A673 (cell line): ENCODE measurements around the gene RPN1. TPM values are rescaled to one million over a fixed set of nuclear protein-coding genes. Genes with fewer than 3 reads are reported as not detected.

Experiments used
- BruUV-seq: library from RNA; stranded (reverse); fragments of 400-500 nt; replicated peaks from 2 replicates; lab custom pipeline; 2021; lab: Mats Ljungman, UMichigan
- CTCF ChIA-PET: fragments of 300-600 bp; sonication (Branson Sonifier 250); formaldehyde crosslinking; loops from one replicate; lab custom pipeline; 2022; ENCODE audit warnings: antibody characterized with exemption; lab: Charles Lee
- POLR2A ChIA-PET: fragments of 300-600 bp; sonication (Branson Sonifier 250); formaldehyde crosslinking; loops from one replicate; lab custom pipeline; 2022; ENCODE audit warnings: antibody characterized with exemption; ENCODE audit not compliant: low non-redundant PET; lab: Charles Lee
- DNase-seq: peaks from one replicate; pipeline ENCODE4 v3.0.0-alpha.2; 2015; ENCODE audit warnings: low spot score
- H3K27ac ChIP-seq: fragments of 200-600 bp; sonication (generic); 2 replicates; pipeline ENCODE4 v1.5.1; 2016; ENCODE audit warnings: mixed run types, low read depth, mild to moderate bottlenecking, mixed read lengths, antibody characterized with exemption, low read length; ENCODE audit not compliant: poor library complexity, severe bottlenecking
- H3K27me3 ChIP-seq: fragments of 200-600 bp; sonication (generic); replicated peaks from 2 replicates; pipeline ENCODE4 v1.6.1; 2017; ENCODE audit warnings: mixed run types, low read depth, mild to moderate bottlenecking, mixed read lengths, antibody characterized with exemption, low read length; ENCODE audit not compliant: insufficient read depth, poor library complexity
- H3K36me3 ChIP-seq: fragments of 200-600 bp; sonication (generic); 2 replicates; pipeline ENCODE4 v1.6.1; 2016; ENCODE audit warnings: mixed run types, mild to moderate bottlenecking, mixed read lengths, antibody characterized with exemption, low read length; ENCODE audit not compliant: insufficient read depth, poor library complexity, severe bottlenecking
- H3K4me1 ChIP-seq: fragments of 200-600 bp; sonication (generic); 2 replicates; pipeline ENCODE4 v1.6.1; 2017; ENCODE audit warnings: mixed run types, mild to moderate bottlenecking, mixed read lengths, antibody characterized with exemption, low read length; ENCODE audit not compliant: insufficient read depth, poor library complexity, severe bottlenecking
- H3K4me3 ChIP-seq: fragments of 200-600 bp; sonication (generic); 2 replicates; pipeline ENCODE4 v1.5.1; 2016; ENCODE audit warnings: low read depth, mixed run types, mild to moderate bottlenecking, mixed read lengths, low read length; ENCODE audit not compliant: poor library complexity, severe bottlenecking
- H3K9me3 ChIP-seq: fragments of 200-600 bp; sonication (generic); 2 replicates; pipeline ENCODE4 v1.6.1; 2016; ENCODE audit warnings: mixed run types, low read depth, mild to moderate bottlenecking, mixed read lengths, antibody characterized with exemption, low read length; ENCODE audit not compliant: poor library complexity, severe bottlenecking
- EZH2 ChIP-seq: fragments of 200-600 bp; sonication (generic); IDR thresholded peaks from 2 replicates; pipeline ENCODE4 v1.6.1; 2017; ENCODE audit warnings: borderline replicate concordance, low read depth, mild to moderate bottlenecking, mixed read lengths, antibody characterized with exemption, low read length; ENCODE audit not compliant: poor library complexity, severe bottlenecking
- intact Hi-C: fragments of 100-400 bp; cut with micrococcal nuclease; formaldehyde crosslinking; loops from one replicate; pipeline ENCODE4 v1.10.0; 2022; ENCODE audit not compliant: unreplicated experiment
- total RNA-seq: library from RNA; stranded (reverse); gene quantifications from 2 replicates; pipeline ENCODE4 v1.2.3, GENCODE V29; 2021
- TF ChIP-seq, protein P1 (sequence below): fragments of 300-800, 200-600 bp; sonication (generic); conservative IDR thresholded peaks from 2 replicates; pipeline ENCODE4 v1.5.1; 2017; ENCODE audit warnings: low read depth, mild to moderate bottlenecking, antibody characterized with exemption, low read length, moderate library complexity, mixed read lengths

The RPN1 gene
- total RNA-seq, 1 experiment from 2014 or later: 254 TPM

DNA sequence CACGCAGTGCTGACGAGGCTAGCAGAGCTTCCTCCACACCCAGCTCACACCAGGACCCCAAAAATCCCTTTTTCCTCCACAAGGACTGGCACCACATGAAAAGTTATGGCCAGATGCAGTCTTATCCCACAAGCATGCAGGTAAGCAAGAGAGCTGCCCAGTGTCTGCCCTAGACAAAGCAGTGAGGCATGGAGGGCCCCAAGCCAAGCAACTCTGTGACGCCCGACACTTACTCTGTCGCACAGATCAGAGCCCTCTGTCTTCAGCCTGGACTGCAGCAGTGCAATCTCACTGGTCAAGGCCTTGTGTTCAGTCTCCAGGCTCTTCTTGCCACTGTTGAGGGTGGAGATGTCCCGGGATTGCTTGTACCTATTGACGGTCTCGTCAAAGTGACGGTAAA is 28.7 kb downstream of the RPN1 start:
- Histone ChIP-seq H3K27ac (no peak overlapping the region), H3K36me3 (peaks cover 78% of the 10 kb centered on the region), H3K4me3 (no peak overlapping the region), H3K27me3 (no peaks in the 10 kb centered on the region), H3K4me1 (no peaks in the 10 kb centered on the region), H3K9me3 (no peaks in the 10 kb centered on the region)
- BruUV-seq: no TSS peak
- intact Hi-C loops: no loop called here
- ChIA-PET CTCF (no interaction called here), POLR2A (interaction anchor here (0.5 kb wide), 1 partner anchor 136 kb away, joined by 4 read pairs; no protein-coding TSS in a partner anchor)
- no peak for TF ChIP-seq EZH2
- TF ChIP-seq, protein P1, sequence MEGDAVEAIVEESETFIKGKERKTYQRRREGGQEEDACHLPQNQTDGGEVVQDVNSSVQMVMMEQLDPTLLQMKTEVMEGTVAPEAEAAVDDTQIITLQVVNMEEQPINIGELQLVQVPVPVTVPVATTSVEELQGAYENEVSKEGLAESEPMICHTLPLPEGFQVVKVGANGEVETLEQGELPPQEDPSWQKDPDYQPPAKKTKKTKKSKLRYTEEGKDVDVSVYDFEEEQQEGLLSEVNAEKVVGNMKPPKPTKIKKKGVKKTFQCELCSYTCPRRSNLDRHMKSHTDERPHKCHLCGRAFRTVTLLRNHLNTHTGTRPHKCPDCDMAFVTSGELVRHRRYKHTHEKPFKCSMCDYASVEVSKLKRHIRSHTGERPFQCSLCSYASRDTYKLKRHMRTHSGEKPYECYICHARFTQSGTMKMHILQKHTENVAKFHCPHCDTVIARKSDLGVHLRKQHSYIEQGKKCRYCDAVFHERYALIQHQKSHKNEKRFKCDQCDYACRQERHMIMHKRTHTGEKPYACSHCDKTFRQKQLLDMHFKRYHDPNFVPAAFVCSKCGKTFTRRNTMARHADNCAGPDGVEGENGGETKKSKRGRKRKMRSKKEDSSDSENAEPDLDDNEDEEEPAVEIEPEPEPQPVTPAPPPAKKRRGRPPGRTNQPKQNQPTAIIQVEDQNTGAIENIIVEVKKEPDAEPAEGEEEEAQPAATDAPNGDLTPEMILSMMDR: no peak
- DNase-seq: no peak

DNA sequence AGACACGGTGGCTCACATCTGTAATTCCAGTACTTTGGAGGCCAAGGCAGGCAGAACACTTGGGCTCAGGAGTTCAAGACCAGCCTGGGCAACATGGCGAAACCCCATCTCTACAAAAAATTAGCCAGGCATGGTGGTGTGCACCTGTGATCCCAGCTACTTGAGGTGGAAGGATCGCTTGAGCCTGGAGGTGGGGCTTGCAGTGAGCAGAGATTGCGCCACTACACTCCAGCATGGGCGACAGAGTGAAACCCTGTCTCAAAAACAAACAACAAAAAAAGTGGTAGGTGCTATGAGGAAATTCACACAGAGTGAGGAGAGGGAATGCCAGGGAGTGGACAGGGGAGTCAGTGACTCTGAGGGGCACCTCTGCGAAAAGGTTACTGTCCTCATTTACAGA is 29.4 kb downstream of the RPN1 start:
- DNase-seq: no peak
- H3K9me3 ChIP-seq: no peaks in the 10 kb centered on the region
- POLR2A ChIA-PET: interaction anchor here (0.5 kb wide), 1 partner anchor 135 kb away, joined by 4 read pairs; no protein-coding TSS in a partner anchor
- no peaks in the 10 kb centered on the region for H3K27me3 ChIP-seq
- intact Hi-C loops: no loop called here
- H3K36me3 ChIP-seq: peaks cover 71% of the 10 kb centered on the region
- H3K4me1 ChIP-seq: no peaks in the 10 kb centered on the region
- no peak overlapping the region for H3K4me3 ChIP-seq
- BruUV-seq: no TSS peak
- TF ChIP-seq, protein P1: no peak
- no peak for TF ChIP-seq EZH2
- H3K27ac ChIP-seq: no peak overlapping the region
- CTCF ChIA-PET: no interaction called here

DNA sequence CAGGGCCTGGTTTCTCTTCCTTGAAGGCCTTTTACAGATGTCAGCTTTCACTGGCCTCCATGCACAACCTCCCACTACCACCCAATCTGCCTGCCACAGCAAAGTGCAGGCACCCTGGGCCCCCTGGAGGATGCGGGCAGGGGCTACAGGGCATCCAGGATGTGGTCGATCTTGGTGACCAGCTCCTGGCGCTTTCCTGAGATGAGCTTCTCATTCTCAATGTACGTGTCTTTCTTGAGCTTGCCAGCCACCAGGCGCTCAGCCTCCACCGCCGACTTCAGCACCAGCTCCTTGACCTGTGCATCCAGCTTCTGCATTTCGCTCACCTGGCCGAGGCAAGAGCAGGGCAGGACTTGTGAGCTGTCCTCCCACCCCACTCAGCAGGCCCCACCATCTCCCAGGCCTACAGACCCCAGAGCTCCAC is 30.3 kb downstream of the RPN1 start:
- Histone ChIP-seq H3K27me3 (no peaks in the 10 kb centered on the region), H3K36me3 (peaks cover 62% of the 10 kb centered on the region), H3K27ac (no peak overlapping the region), H3K9me3 (no peaks in the 10 kb centered on the region), H3K4me1 (no peaks in the 10 kb centered on the region), H3K4me3 (no peak overlapping the region)
- no TSS peak for BruUV-seq
- intact Hi-C loops: no loop called here
- ChIA-PET CTCF (no interaction called here), POLR2A (no interaction called here)
- DNase-seq: no peak
- no peak for TF ChIP-seq EZH2
- TF ChIP-seq, protein P1: no peak
